Measurements from ENCODE around the gene CNGA1.

DNA sequence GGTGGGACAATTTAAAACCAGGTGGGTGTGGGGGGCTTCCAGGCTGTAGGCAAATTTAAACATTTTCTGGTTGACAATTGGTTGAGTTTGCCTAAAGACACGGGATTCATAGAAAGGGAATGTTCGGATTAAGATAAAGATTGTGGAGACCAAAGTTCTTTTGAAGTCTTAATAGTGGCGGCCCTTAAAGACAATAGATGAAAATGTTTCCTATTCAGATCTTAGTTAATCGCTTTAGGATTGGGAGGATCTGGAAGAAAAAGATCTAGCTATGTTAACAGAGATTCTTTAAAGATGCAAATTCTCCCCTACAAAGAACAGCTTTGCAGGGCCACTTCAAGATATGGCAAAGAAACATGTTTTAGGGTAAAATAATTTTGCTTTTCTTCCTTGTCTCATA, 4.8 kb downstream of the CNGA1 start:
- TF ChIP-seq POLR2AphosphoS5 (IDR thresholded peaks at IDR 0.05; ENCODE audit: insufficient read depth in 1 of 2, low read depth in 1 of 2) (no peak), POLR2A (IDR thresholded peaks at IDR 0.05) (no peak)
- TF ChIP-seq, protein P1, sequence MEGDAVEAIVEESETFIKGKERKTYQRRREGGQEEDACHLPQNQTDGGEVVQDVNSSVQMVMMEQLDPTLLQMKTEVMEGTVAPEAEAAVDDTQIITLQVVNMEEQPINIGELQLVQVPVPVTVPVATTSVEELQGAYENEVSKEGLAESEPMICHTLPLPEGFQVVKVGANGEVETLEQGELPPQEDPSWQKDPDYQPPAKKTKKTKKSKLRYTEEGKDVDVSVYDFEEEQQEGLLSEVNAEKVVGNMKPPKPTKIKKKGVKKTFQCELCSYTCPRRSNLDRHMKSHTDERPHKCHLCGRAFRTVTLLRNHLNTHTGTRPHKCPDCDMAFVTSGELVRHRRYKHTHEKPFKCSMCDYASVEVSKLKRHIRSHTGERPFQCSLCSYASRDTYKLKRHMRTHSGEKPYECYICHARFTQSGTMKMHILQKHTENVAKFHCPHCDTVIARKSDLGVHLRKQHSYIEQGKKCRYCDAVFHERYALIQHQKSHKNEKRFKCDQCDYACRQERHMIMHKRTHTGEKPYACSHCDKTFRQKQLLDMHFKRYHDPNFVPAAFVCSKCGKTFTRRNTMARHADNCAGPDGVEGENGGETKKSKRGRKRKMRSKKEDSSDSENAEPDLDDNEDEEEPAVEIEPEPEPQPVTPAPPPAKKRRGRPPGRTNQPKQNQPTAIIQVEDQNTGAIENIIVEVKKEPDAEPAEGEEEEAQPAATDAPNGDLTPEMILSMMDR (IDR thresholded peaks at IDR 0.05): no peak
